Transverse colon (tissue), 4 donors: Measurements from ENCODE around the gene FGGY.

Experiments
- POLR2AphosphoS5 ChIP-seq, 3 donors: sonication (generic); formaldehyde crosslinking; IDR thresholded peaks; one replicate each; pipeline ENCODE4 v1.6.1; 2016; ENCODE audit warnings: antibody characterized with exemption in 3 of 3
- TF ChIP-seq, protein P1 (sequence below), 5 experiments: fragments of 200-600 bp in 3 of 5; fragments of 450-650 bp in 2 of 5; sonication (generic) in 3 of 5; IDR thresholded peaks; 1 replicate in 2 of 5; 2 replicates in 3 of 5; pipeline ENCODE4 v1.5.1; 2016 to 2017; ENCODE audit warnings: antibody characterized with exemption in 5 of 5, inconsistent platforms in 3 of 5, mild to moderate bottlenecking in 2 of 5, moderate library complexity in 1 of 5

DNA sequence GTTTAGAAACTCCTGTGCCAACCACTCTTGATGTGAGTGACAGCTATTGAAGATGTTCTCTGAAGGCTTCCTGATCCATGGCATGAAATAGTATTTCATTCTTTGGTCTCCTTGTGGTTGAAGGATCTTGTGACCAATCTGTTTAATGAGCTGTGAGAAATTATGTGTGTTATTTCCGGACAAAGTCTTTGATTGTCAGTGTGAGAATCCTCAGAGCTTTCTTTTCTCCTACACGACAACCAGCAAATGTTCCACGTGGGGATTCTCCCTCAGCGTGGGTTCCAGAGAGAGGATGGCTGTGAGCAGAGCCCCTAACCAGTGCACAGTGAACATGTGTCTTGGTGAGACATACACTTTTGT, 472.8 kb downstream of the FGGY start:
- TF ChIP-seq, protein P1, sequence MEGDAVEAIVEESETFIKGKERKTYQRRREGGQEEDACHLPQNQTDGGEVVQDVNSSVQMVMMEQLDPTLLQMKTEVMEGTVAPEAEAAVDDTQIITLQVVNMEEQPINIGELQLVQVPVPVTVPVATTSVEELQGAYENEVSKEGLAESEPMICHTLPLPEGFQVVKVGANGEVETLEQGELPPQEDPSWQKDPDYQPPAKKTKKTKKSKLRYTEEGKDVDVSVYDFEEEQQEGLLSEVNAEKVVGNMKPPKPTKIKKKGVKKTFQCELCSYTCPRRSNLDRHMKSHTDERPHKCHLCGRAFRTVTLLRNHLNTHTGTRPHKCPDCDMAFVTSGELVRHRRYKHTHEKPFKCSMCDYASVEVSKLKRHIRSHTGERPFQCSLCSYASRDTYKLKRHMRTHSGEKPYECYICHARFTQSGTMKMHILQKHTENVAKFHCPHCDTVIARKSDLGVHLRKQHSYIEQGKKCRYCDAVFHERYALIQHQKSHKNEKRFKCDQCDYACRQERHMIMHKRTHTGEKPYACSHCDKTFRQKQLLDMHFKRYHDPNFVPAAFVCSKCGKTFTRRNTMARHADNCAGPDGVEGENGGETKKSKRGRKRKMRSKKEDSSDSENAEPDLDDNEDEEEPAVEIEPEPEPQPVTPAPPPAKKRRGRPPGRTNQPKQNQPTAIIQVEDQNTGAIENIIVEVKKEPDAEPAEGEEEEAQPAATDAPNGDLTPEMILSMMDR (IDR thresholded peaks at IDR 0.05): no peak
- no peak for TF ChIP-seq POLR2AphosphoS5 (IDR thresholded peaks at IDR 0.05)
